Measurements from ENCODE around the gene GNB1L.

The GNB1L gene

GRCh38 chr22:19807914-19808872 is 46.5 kb downstream of the GNB1L start:
- TF ChIP-seq CTCF (IDR thresholded peaks at IDR 0.05) = no peak
- Histone ChIP-seq H3K4me3 (no peak overlapping the region), H3K27ac (no peak overlapping the region)
- DNase-seq (ENCODE audit: low spot score) = no peak

DNA sequence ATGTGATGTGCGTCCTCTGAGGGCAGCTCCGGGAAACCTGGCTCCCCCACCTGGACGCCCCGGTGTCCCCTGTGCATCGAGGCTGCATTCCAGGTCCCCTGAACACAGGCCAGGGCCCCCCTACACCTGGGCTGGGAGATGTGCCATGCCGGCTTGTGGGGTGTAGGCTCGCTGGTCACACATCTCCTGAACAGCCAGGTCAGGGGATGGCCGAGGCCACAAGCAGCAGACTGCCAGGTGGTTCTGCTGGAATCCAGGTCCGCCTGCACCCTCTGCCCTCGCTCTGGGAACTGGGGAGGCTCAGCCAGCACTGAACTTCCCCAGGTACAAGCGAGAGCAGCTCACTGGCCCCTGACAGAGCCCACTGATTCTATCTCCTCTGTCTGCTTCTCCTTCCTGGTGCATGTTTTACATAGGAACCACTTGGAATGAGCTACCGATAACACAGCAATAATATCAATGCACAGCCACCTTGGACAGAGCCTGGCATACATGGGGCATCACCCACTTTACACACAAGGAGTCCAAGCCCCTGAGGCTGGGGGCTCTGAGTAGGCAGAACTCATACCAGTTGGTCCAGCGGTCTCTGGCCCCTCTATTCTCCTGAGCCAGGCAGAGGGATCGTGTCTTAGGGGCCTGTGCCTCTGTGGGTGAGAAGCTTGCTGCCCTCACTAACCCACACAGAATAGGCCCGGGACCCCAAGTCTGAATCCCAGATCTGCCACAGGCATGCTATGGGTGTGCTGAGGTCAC is 47.3 kb downstream of the GNB1L start:
- no peak for DNase-seq (ENCODE audit: low spot score)
- TF ChIP-seq CTCF (IDR thresholded peaks at IDR 0.05) = no peak
- no peak overlapping the region for H3K27ac ChIP-seq
- no peak overlapping the region for H3K4me3 ChIP-seq

DNA sequence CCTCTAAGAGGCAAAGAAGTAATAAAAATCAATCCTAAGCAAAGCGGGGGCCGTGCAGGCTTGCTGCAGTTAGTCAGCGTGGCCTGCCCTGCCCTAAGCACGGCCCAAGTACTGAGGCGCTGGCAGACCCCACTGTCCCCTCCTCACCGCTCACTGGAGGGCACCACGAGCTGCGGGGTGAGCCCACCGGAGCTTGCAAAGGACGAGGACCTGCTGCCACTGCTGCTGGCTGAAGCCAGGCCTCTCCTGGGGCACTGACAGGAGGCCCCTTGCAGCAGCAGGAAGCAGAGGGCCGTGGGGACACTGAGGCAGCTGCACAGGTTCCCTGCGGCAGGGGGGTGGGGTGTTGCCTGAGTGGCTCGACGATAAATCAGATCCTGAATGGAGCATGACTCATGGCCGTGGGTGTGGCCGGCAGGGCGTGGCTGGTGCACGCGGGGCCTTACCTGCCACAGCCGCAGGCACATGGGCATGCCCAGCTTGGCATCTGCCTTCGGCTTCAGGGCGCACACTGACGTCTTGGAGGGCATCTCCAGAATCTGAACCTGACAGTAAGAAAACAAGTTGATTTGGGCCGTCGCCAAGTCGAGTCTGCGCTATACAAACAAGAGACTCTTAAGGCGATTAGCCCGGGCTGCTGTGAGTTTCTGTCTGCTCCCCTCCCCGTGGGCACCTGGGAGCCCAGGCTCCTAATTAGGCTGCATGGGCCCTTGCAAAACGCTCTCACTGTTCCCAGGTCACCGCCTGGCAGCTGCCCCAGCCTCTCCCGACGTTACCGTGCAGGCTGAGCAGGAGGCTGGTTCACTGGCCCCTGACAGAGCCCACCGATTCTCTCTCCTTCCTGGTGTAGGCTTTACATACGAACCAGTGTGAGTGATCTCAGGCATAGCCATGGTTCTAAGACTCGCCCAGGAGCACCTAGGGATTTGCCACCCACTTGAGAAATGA is 48.2 kb downstream of the GNB1L start:
- Histone ChIP-seq H3K27ac (no peak overlapping the region), H3K4me3 (no peak overlapping the region)
- no peak for TF ChIP-seq CTCF (IDR thresholded peaks at IDR 0.05)
- no peak for DNase-seq (ENCODE audit: low spot score)

- TF ChIP-seq CTCF (IDR thresholded peaks at IDR 0.05) = no peak
- no peak for DNase-seq (ENCODE audit: low spot score)
- no peak overlapping the region for H3K4me3 ChIP-seq
- no peak overlapping the region for H3K27ac ChIP-seq
Observed at GRCh38 chr22:19805821-19806212, 48.9 kb downstream of the GNB1L start.

DNA sequence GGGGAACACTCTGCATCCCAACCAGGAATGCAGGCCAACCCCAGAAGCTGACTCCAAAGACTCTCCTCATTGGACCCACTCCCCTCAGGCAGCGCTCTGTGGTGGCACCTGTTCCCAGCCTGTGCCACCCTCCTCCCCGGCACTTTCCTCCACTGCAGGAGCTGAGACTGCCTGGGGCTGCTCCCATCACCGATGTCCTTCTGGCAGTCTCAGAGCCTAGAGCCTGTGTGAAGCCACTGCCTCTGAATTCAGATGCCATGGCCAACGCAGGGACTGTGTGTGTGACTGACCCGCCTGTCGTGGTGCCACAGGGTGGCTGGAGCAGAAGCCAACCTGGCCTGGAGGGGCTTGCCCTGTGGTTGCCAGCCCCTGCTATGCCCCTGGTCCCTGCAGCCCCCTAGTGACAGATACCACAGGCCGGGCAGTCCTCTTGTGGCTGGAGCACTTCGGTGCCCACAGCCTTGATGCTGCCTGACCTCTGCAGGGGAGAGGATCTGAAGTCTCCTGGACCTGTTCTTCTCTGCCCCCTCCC is 50.9 kb downstream of the GNB1L start:
- Histone ChIP-seq H3K4me3 (no peak overlapping the region), H3K27ac (no peak overlapping the region)
- no peak for DNase-seq (ENCODE audit: low spot score)
- TF ChIP-seq CTCF (IDR thresholded peaks at IDR 0.05) = no peak

DNA sequence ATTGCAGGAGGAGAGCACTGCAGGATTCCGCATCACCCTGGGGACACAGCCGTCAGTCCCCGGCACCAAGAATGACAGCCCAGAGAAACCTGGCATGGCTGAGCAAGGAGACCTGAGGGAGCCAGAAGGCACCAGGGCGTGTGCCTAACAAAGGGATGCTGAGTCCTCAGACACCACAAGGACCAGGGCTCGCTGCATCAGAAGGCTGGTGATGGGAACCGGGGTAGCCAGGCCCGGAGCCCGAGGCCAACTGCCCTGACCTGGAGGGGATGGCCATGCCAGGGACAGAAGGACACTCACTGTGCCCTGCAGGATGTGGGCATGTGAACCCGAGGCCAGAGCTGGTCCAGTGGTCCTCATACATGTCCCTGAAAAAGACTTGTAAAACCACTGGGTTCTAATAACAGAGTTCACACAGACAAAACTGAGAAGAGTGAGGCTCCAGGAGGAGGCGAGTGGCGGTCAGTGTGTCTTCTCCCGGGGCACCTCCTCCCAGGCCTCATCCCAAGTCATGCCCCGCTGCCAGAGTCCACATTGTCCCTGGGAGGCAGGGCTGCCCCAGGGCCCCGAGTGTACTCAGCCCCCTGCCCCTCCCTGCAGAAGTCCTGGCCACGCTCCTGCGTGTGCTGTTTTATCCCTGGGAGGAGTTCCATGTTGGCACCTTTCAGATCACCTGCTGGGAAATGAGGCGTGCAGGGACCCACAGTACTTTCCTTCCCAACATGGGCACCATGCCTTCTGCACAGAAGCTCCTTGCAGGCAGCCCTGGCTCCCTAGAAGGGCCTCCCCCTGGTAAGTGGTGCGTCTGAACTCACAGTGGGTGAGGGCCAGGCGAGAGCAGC is 51.6 kb downstream of the GNB1L start:
- no peak for DNase-seq (ENCODE audit: low spot score)
- H3K27ac ChIP-seq = no peak overlapping the region
- no peak overlapping the region for H3K4me3 ChIP-seq
- TF ChIP-seq CTCF (IDR thresholded peaks at IDR 0.05) = no peak
